KG1 (cell line): ENCODE results near the gene F5.

ENCODE experiments used
- DNase-seq: peaks from one replicate; lab custom pipeline; 2025; lab: John Stamatoyannopoulos, UW

F5 gene

DNA sequence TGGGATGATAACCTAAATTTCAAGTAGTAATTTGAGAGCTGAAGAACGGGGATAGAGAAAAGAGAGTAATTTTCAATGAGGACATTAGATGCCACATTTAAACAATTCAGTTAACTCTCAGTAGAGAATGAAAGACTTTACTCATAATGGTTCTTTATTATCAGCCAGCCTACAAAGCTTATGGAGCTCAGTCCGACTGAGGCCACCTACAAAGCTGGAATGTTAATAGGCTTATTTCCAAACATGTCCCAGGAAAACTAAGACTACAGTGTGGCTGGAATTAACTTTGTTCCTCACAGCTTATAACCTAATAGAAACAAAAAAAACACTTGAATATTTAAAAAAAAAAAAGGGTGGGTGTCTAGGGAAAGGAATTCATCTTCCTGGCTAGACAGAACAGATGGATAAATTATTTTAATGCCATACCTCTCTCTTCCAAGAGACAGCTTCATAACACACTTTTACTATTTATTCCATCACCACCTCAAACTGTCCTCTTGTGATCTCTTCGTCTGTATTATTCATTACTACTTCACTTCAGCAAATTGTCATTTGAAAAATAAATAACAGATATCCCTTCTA lies 110.4 kb downstream of the F5 start:
- no peak for DNase-seq

DNA sequence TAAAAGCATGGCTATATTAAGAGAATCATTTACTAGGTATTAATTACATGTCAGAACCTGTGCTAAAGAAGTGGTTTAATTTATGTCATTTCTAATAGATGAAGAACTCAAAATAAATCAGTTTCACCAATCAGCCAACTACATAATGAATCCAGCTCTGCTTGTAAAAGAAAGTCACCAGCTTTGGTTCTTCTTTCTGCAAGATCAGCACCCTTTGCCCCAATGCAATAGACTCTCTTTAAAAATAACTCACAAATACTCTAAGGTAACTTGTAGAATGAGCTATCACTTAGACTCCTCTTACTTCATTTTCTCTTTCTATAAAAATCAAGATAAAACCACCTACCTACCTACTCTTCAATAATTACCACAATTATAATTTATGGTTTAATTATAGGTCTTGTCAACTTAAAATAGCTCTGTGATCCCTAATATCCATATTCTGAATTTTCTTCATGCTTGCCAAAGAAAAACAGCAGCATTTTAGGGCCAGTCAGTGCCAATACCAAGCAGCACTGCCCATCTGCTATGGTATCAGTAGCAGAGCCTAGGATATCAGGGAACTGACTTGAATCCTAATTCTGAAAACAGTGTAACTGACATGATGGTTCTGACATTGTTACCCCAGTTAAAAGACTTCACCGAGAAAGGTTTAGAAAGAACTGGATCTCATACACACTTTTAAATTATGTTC lies 111.8 kb downstream of the F5 start:
- no peak for DNase-seq

DNA sequence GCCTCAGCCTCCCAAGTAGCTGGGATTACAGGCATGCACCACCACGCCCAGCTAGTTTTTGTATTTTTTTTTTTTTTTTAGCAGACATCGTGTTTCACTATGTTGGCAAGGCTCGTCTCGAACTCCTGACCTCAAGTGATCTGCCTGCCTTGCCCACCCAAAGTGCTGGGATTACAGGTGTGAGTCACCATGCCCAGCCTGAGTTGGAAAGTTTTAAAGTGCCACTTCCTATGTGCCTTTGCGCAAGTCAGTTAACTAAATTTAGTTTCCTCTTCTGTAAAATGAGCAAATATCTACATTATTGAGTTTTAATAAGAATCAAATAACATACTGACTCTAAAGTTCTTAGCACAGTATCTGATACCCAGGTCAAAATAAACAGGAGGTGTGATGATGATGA lies 112.9 kb downstream of the F5 start:
- DNase-seq, result no peak

DNA sequence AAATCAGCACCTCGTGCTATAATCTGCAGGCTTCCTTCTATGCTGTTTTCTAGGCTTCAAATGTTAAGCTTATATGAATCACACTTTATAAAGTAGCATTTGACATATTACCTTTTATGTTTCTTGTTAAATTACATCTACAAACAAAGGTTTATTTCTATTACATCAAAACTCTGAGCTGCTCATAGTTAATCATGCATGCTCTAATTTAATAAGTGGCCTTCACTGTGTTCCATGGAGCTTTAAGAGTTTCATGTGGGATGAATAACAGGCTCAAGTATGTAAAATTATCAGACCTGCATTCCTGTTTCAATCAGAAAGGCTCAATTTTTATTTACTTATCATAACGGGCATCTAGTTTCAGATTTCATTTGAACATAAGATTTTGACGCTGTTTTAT lies 113.5 kb downstream of the F5 start:
- DNase-seq, result no peak

DNA sequence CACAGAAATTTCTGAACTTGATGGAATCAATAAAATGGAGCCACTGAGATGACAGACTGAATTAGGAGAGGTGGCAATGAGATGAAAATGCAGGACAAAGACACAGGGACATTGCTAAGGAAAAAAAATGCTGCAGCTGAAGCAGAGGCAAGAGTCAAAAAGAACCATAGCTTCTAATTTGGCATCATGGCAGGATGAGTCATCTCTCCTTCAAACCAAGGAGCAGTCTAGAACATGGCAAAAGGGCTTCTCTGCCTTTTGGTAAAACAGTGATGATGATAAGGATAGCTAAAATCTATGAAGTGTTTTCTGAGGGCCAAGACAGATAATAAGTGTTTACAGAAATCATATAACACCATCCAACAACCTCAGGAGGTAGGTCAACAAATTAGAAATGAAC lies 117.3 kb downstream of the F5 start:
- no peak for DNase-seq

DNA sequence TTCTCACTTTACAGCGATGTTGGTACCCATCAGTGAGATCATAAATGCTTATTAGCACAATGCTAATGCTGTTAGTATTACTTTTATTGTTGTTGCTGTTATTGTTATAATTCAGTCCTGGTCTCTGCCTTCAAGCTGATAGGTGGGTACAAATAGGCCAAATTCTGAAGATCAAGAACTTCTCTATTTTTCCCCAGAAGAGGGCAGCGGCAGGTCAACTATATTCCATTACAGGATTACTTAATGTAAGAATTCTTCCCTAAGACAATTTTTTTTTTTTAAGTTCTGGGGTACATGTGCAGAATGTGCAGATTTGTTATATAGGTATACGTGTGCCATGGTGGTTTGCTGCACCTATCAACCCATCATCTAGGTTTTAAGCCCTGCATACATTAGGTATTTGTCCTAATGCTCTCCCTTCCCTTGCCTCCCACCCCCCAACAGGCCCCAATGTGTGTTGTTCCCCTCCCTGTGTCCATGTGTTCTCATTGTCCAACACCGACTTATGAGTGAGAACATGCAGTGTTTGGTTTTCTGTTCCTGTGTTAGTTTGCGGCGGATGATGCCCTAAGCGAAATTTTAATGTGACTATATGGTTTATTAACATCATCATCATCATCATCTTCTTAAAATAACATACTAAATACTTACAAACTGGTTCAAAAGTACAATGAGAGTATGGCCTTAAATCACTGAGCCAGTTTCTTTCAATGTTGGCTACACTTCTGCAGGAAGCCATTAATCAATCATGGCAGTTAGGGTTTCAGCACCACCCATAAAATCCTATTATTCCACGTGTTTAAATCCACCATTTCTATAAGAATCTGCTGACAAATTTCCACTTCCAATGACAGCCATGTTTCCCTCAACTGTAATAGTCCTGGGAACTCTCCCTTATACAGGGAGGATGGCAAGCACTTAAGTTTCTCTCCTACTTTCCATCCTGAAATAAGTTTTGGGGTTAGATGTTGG lies 119.7 kb downstream of the F5 start:
- no peak for DNase-seq

DNA sequence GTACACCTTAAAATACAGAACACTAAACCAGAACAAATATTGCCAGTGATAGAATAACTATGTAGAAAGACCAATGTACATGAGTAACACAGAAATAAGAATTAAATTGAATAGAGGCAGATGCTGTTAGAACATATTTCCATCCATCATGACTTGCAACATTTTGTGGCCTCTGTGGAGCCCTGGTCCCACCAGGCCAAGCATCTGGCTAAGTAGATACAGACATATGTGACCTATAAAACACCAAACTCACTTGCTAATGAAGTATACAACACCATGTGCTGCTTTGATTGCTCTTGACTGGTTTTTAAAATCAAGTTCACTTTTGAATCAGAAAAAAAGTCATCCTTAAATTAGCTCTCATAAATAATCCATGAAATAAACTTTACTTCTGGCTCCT lies 121.0 kb downstream of the F5 start:
- DNase-seq, result no peak
